Stomach (tissue), 4 donors: ENCODE results near the gene NOC2L.

Source experiments
- CTCF ChIP-seq, 7 experiments: fragments of 450-650 bp in 4 of 7; fragments of 200-600 bp in 3 of 7; sonication (generic) in 3 of 7; IDR thresholded peaks; one replicate each; pipeline ENCODE4 v1.5.1; 2016 to 2019; ENCODE audit warnings: antibody characterized with exemption in 7 of 7, control low read depth in 2 of 7, mild to moderate bottlenecking in 1 of 7
- POLR2A ChIP-seq, 4 donors: fragments of 450-650 bp; IDR thresholded peaks; one replicate each; pipeline ENCODE4 v1.6.1; 2016; ENCODE audit warnings: antibody characterized with exemption in 4 of 4, control low read depth in 2 of 4, mild to moderate bottlenecking in 1 of 4, moderate library complexity in 1 of 4
- POLR2AphosphoS5 ChIP-seq, 3 donors: sonication (generic); formaldehyde crosslinking; IDR thresholded peaks; one replicate each; pipeline ENCODE4 v1.6.1; 2016; ENCODE audit warnings: antibody characterized with exemption in 3 of 3

GRCh38 chr1:996851-997712 lies 38.0 kb upstream of the NOC2L start:
- TF ChIP-seq CTCF (IDR thresholded peaks at IDR 0.05) (no peak), POLR2A (IDR thresholded peaks at IDR 0.05) (no peak), POLR2AphosphoS5 (IDR thresholded peaks at IDR 0.05) (no peak)
